ENCODE measurements around the gene ALDH2. TPM values are rescaled to one million over a fixed set of nuclear protein-coding genes. Genes with fewer than 3 reads are reported as not detected.

Gene ALDH2
- total and polyA plus RNA-seq, 10 of the 15 experiments (the other 5 are each of a cell fraction or from before 2014, with no cell fraction given): 1.4 to 16.4 (median 8.7) TPM

- no peak for DNase-seq (ENCODE audit: low read depth, low spot score)
- peaks cover 0 to 8% of the 10 kb centered on the region in 2 experiments; a peak in 2 of 4 replicates for H3K36me3 ChIP-seq (ENCODE audit: control insufficient read depth in 2 of 2, insufficient read depth in 2 of 2, low read length in 1 of 2)
- no peaks in the 10 kb centered on the region for H4K20me1 ChIP-seq (ENCODE audit: control insufficient read depth, insufficient read depth)
- H3K9ac ChIP-seq (ENCODE audit: control insufficient read depth, insufficient read depth, low read length): no peak overlapping the region
- no peak for FAIRE-seq
- peaks cover 3% of the 10 kb centered on the region; the same call in 2 of the 3 replicates for H3K9me3 ChIP-seq (replicated peaks; ENCODE audit: control insufficient read depth, insufficient read depth, low read length)
- ATAC-seq: no peak
- TF ChIP-seq HCFC1 (IDR thresholded peaks at IDR 0.05; ENCODE audit: low read length) (no peak), ZBED1 (IDR thresholded peaks at IDR 0.05; ENCODE audit: borderline replicate concordance) (no peak), ZNF592 (IDR thresholded peaks at IDR 0.05) (no peak), IRF3 (IDR thresholded peaks at IDR 0.05) (no peak), ETV6 (conservative IDR thresholded peaks at IDR 0.05 in 1 of 2, IDR thresholded peaks at IDR 0.05 in 1 of 2; ENCODE audit: borderline replicate concordance in 1 of 2, low read depth in 1 of 2) (no peak), SREBF2 (IDR thresholded peaks at IDR 0.05; ENCODE audit: low read length) (no peak), MTA3 (IDR thresholded peaks at IDR 0.05; ENCODE audit: borderline replicate concordance, low read length) (no peak), CHD1 (IDR thresholded peaks at IDR 0.05; ENCODE audit: low read depth, low read length) (no peak), NRF1 (conservative IDR thresholded peaks at IDR 0.05; ENCODE audit: low read depth, low read length) (no peak), MEF2A (IDR thresholded peaks at IDR 0.05; ENCODE audit: insufficient read depth, low read depth, low read length) (no peak), ZBTB11 (CRISPR knock-in tag; IDR thresholded peaks at IDR 0.05) (no peak), SIX5 (IDR thresholded peaks at IDR 0.05; ENCODE audit: low read depth, low read length, severe bottlenecking) (no peak), IRF5 (IDR thresholded peaks at IDR 0.05; ENCODE audit: borderline replicate concordance) (no peak), SP1 (IDR thresholded peaks at IDR 0.05; ENCODE audit: low read depth, low read length) (no peak), SRF (IDR thresholded peaks at IDR 0.05; ENCODE audit: low read depth in 2 of 2, low read length in 2 of 2) (no peak), RCOR1 (conservative IDR thresholded peaks at IDR 0.05; ENCODE audit: low read depth, low read length) (no peak)
- WGBS (ENCODE audit: insufficient coverage, insufficient replicate concordance, low lambda C conversion rate, missing lambda C conversion rate): 91% methylated on average over 1 of the region's 2 CpGs
- SMC1A ChIA-PET (ENCODE audit: uncharacterized antibody, unreplicated experiment): no interaction called here
- H3K27me3 ChIP-seq (replicated peaks in 1 of 2; ENCODE audit: control insufficient read depth in 2 of 2, insufficient read depth in 2 of 2, low read length in 1 of 2): no peaks in the 10 kb centered on the region
- H3K4me3 ChIP-seq: no peak overlapping the region
- RAD21 ChIA-PET (ENCODE audit: unreplicated experiment): no interaction called here
- no peak overlapping the region for H2AFZ ChIP-seq (ENCODE audit: control insufficient read depth, low read depth, low read length)
- peaks cover 42% of the 10 kb centered on the region for H3K79me2 ChIP-seq (ENCODE audit: control insufficient read depth, insufficient read depth, low read length)
- no TSS peak for BruUV-seq (replicated peaks)
- H3K4me2 ChIP-seq (ENCODE audit: control insufficient read depth, insufficient read depth): no peak overlapping the region
- H3K27ac ChIP-seq (ENCODE audit: control insufficient read depth, insufficient read depth): no peak overlapping the region
- no peaks in the 10 kb centered on the region for H3K4me1 ChIP-seq (ENCODE audit: control insufficient read depth, insufficient read depth, low read length)
- CTCF ChIA-PET: interaction anchor here (1.5 kb wide), 1 partner anchor 12 kb away, joined by 5 read pairs; no protein-coding TSS in a partner anchor
- POLR2A ChIA-PET: no interaction called here
- in situ Hi-C loops (cut with MboI): no loop called here
- intact Hi-C loops (cut with micrococcal nuclease; ENCODE audit: unreplicated experiment): no loop called here
Measured at GRCh38 chr12:111858186-111858585, 91.5 kb downstream of the ALDH2 start.

Measured in GM12878 (cell line).